Activated T-helper 1 cell treated with anti-CD3 and anti-CD28 coated beads, Interleukin-12 subunit alpha, Interleukin-12 subunit beta, Interleukin-2, Interleukin-4 antibody, amounts not matched to agents 30 ng/mL and 10 ng/mL and 1 ng/mL, durations not matched to agents 14 hours and 24 hours and 36 hours (primary cell): ENCODE results near the gene SCGB2B2. TPM values are rescaled to one million over a fixed set of nuclear protein-coding genes. Genes with fewer than 3 reads are reported as not detected.
"Not testable (repeated sequence)": the region's sequence is repeated elsewhere in the genome, so short reads cannot be mapped to it uniquely, and the experiment has no call there.

Source experiments
- DNase-seq: peaks from one replicate; pipeline ENCODE4 v3.0.0; 2021; ENCODE audit warnings: low spot score
- H3K27ac Mint-ChIP-seq: one replicate; pipeline ENCODE4 v1.8.0; 2021; ENCODE audit warnings: mild to moderate bottlenecking, mixed read lengths
- H3K27me3 Mint-ChIP-seq: one replicate; pipeline ENCODE4 v1.8.0; 2022; ENCODE audit warnings: mild to moderate bottlenecking, moderate library complexity, mixed read lengths; ENCODE audit not compliant: insufficient read depth
- H3K36me3 Mint-ChIP-seq: one replicate; pipeline ENCODE4 v1.8.0; 2021; ENCODE audit warnings: low read depth, mixed read lengths
- H3K4me1 Mint-ChIP-seq: one replicate; pipeline ENCODE4 v1.8.0; 2021; ENCODE audit warnings: low read depth, mixed read lengths
- H3K4me3 Mint-ChIP-seq: one replicate; pipeline ENCODE4 v1.8.0; 2021; ENCODE audit warnings: mild to moderate bottlenecking, moderate library complexity, mixed read lengths
- H3K9me3 Mint-ChIP-seq: one replicate; pipeline ENCODE4 v1.8.0; 2021; ENCODE audit warnings: mixed read lengths
- intact Hi-C: fragments of 100-400 bp; cut with micrococcal nuclease; formaldehyde crosslinking; loops from one replicate; pipeline ENCODE4 v1.15.1; 2024
- total RNA-seq: library from RNA; stranded (reverse); gene quantifications from 2 replicates; pipeline ENCODE4 v1.2.3, GENCODE V29; 2022

Gene SCGB2B2
- total RNA-seq, 1 donor from 2014 or later = not detected

DNA sequence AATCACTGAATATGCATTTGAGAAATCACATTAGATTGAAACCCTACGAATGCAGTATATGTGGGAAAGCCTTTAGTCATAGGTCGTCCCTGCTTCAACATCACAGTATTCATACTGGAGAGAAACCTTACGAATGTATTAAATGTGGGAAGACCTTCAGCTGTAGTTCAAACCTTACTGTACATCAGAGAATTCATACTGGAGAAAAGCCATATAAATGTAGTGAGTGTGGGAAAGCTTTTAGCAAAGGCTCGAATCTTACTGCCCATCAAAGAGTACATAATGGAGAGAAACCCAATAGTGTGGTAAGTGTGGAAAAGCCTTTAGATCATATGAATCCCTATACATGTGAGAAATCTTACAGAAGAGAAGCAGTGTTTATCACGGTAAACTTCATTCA lies 8.3 kb upstream of the SCGB2B2 start:
- peaks cover 34% of the 10 kb centered on the region for H3K36me3 Mint-ChIP-seq
- DNase-seq, H3K4me3 Mint-ChIP-seq, intact Hi-C loops, H3K4me1 Mint-ChIP-seq, H3K27me3 Mint-ChIP-seq, H3K27ac Mint-ChIP-seq: not testable (repeated sequence)
- H3K9me3 Mint-ChIP-seq = peaks cover 79% of the 10 kb centered on the region

GRCh38 chr19:34681478-34681877 lies 4.5 kb upstream of the SCGB2B2 start:
- Mint-ChIP-seq H3K27me3 (peaks cover 4% of the 10 kb centered on the region), H3K36me3 (peaks cover 55% of the 10 kb centered on the region), H3K9me3 (peaks cover 80% of the 10 kb centered on the region), H3K4me3 (no peak overlapping the region), H3K4me1 (peaks cover 27% of the 10 kb centered on the region), H3K27ac (no peak overlapping the region)
- intact Hi-C loops = no loop called here
- no peak for DNase-seq

DNA sequence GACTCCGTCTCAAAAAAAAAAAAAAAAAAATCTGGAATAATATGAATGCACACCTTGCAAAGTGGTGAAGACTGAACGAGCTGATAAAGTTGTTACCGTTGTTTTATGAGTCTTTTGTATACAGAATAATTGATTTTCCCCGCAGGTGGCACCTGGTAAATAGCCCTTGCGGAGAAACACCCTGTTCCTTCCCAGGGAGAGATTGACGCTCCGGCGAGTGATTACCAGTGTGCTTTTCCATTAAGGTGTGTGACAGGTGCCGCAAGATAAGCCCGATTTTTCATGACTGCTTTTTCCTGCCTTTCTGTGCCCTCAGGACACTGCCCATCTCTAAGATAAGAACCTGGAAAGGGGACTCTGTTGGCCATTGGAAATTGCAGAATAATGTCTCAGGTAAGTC lies 1.5 kb upstream of the SCGB2B2 start:
- Mint-ChIP-seq H3K9me3 (peaks cover 60% of the 10 kb centered on the region), H3K36me3 (peaks cover 49% of the 10 kb centered on the region), H3K4me3 (peak overlapping the region; percentile 94), H3K27ac (peak overlapping the region; percentile 99), H3K4me1 (peaks cover 30% of the 10 kb centered on the region), H3K27me3 (peaks cover 4% of the 10 kb centered on the region)
- DNase-seq = no peak
- intact Hi-C loops = loop anchor here (5.0 kb wide), 2 partner anchors 34 to 506 kb away; partner anchors contain the start of gene LSM14A

DNA sequence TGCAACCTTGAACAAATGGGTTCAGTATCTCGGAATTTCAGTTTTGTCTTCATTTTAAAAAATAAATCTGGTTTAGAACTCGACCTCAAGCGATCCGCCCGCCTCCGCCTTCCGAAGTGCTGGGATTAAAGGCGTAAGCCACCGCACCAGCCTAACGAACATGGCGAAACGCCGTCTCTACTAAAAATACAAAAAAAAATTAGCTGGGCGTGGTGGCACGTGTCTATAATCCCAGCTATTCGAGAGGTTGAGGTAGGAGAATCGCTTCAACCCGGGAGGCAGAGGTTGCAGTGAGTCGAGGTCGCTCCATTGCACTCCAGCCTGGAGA lies 1.1 kb upstream of the SCGB2B2 start:
- no peak for DNase-seq
- Mint-ChIP-seq H3K4me3 (peak overlapping the region; percentile 94), H3K9me3 (peaks cover 57% of the 10 kb centered on the region), H3K27ac (peak overlapping the region; percentile 99), H3K4me1 (peaks cover 30% of the 10 kb centered on the region), H3K36me3 (peaks cover 47% of the 10 kb centered on the region), H3K27me3 (peaks cover 4% of the 10 kb centered on the region)
- intact Hi-C loops = loop anchor here (5.0 kb wide), 2 partner anchors 34 to 506 kb away; partner anchors contain the start of gene LSM14A

GRCh38 chr19:34677386-34678084 lies 576 bp upstream of the SCGB2B2 start, which contains the start of gene ZNF302:
Gene ZNF302 (plus strand): TSS chr19:34677678. CDS start chr19:34678805, 1,127 bp downstream.
- H3K36me3 Mint-ChIP-seq = peaks cover 42% of the 10 kb centered on the region
- peaks cover 4% of the 10 kb centered on the region for H3K27me3 Mint-ChIP-seq
- peaks cover 52% of the 10 kb centered on the region for H3K9me3 Mint-ChIP-seq
- peak within 1 kb of the TSS; percentile 99 for H3K27ac Mint-ChIP-seq
- peak within 1 kb of the TSS; percentile 94 for H3K4me3 Mint-ChIP-seq
- intact Hi-C loops = loop anchor here (1.0 to 5.0 kb wide), 5 partner anchors 10 to 505 kb away; partner anchors contain the start of genes LSM14A and ZNF599
- H3K4me1 Mint-ChIP-seq = peaks cover 30% of the 10 kb centered on the region
- peak; percentile 91 for DNase-seq

DNA sequence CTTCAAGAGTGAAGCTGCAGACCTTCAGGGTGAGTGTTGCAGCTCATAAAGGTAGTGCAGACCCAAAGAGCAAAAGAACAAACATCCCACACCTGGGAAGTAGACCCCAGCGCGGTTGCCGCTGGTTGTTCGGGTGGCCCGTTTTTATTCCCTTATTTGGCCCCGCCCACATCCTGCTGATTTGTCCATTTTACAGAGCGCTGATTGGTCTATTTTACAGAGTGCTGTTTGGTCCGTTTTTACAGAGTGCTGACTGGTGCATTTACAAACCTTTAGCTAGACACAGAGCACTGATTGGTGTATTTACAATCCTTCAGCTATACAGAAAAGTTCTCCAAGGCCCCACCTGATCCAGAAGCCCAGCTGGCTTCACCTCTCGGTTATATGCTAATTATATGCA lies 1.0 kb downstream of the SCGB2B2 start:
- intact Hi-C loops = loop anchor here (5.0 kb wide), 2 partner anchors 36 to 504 kb away; partner anchors contain the start of gene LSM14A
- Mint-ChIP-seq H3K27ac (no peak overlapping the region), H3K4me3 (no peak overlapping the region), H3K9me3 (peaks cover 39% of the 10 kb centered on the region), H3K4me1 (peaks cover 30% of the 10 kb centered on the region), H3K36me3 (peaks cover 30% of the 10 kb centered on the region), H3K27me3 (peaks cover 8% of the 10 kb centered on the region)
- no peak for DNase-seq

GRCh38 chr19:34675250-34675649 lies 1.7 kb downstream of the SCGB2B2 start:
- no peak for DNase-seq
- Mint-ChIP-seq H3K27ac (no peak overlapping the region), H3K4me1 (peaks cover 30% of the 10 kb centered on the region), H3K9me3 (peaks cover 32% of the 10 kb centered on the region), H3K4me3 (no peak overlapping the region), H3K27me3 (peaks cover 8% of the 10 kb centered on the region), H3K36me3 (peaks cover 24% of the 10 kb centered on the region)
- intact Hi-C loops = loop anchor here (5.0 kb wide), 2 partner anchors 37 to 503 kb away; partner anchors contain the start of gene LSM14A

GRCh38 chr19:34673590-34673989 lies 3.4 kb downstream of the SCGB2B2 start:
- no peak for DNase-seq
- intact Hi-C loops = no loop called here
- peaks cover 7% of the 10 kb centered on the region for H3K36me3 Mint-ChIP-seq
- no peak overlapping the region for H3K4me3 Mint-ChIP-seq
- H3K27ac Mint-ChIP-seq = no peak overlapping the region
- H3K9me3 Mint-ChIP-seq = peaks cover 16% of the 10 kb centered on the region
- H3K4me1 Mint-ChIP-seq = peaks cover 18% of the 10 kb centered on the region
- peaks cover 8% of the 10 kb centered on the region for H3K27me3 Mint-ChIP-seq

GRCh38 chr19:34671972-34672371 lies 5.0 kb downstream of the SCGB2B2 start:
- Mint-ChIP-seq H3K9me3 (peaks cover 13% of the 10 kb centered on the region), H3K4me1 (peaks cover 8% of the 10 kb centered on the region), H3K27ac (no peak overlapping the region), H3K36me3 (peaks cover 3% of the 10 kb centered on the region), H3K4me3 (no peak overlapping the region), H3K27me3 (peaks cover 5% of the 10 kb centered on the region)
- intact Hi-C loops = no loop called here
- no peak for DNase-seq

GRCh38 chr19:34669305-34669704 lies 7.7 kb downstream of the SCGB2B2 start:
- intact Hi-C loops = no loop called here

DNA sequence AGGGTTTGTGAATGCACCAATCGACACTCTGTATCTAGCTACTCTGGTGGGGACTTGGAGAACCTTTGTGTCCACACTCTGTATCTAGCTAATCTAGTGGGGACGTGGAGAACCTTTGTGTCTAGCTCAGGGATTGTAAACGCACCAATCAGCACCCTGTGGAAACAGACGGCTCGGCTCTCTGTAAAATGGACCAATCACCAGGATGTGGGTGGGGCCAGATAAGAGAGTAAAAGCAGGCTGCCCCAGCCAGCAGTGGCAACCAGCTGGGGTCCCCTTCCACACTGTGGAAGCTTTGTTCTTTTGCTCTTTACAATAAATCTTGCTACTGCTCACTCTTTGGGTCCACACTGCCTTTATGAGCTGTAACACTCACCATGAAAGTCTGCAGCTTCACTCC lies 8.3 kb downstream of the SCGB2B2 start:
- H3K36me3 Mint-ChIP-seq, H3K9me3 Mint-ChIP-seq, intact Hi-C loops, H3K4me3 Mint-ChIP-seq, H3K27me3 Mint-ChIP-seq, H3K27ac Mint-ChIP-seq, DNase-seq, H3K4me1 Mint-ChIP-seq: not testable (repeated sequence)

More at GRCh38 chr19:34669305-34669704, 7.7 kb downstream of the SCGB2B2 start:
- DNase-seq = no peak
- no peak overlapping the region for H3K4me3 Mint-ChIP-seq
- H3K27me3 Mint-ChIP-seq = peaks cover 3% of the 10 kb centered on the region
- no peak overlapping the region for H3K27ac Mint-ChIP-seq
- H3K4me1 Mint-ChIP-seq = no peaks in the 10 kb centered on the region
- H3K9me3 Mint-ChIP-seq = peaks cover 2% of the 10 kb centered on the region
- H3K36me3 Mint-ChIP-seq = no peaks in the 10 kb centered on the region

GRCh38 chr19:34668077-34668689 lies 8.8 kb downstream of the SCGB2B2 start:
- H3K4me1 Mint-ChIP-seq, H3K27ac Mint-ChIP-seq, H3K27me3 Mint-ChIP-seq, DNase-seq, H3K36me3 Mint-ChIP-seq, H3K9me3 Mint-ChIP-seq, H3K4me3 Mint-ChIP-seq, intact Hi-C loops: not testable (repeated sequence)
